ENCODE data around the gene CYTH3. TPM values are rescaled to one million over a fixed set of nuclear protein-coding genes. Genes with fewer than 3 reads are reported as not detected.

CYTH3 gene
- total and polyA plus RNA-seq, 9 donors = 20.3 to 46.7 (median 41.3) TPM

DNA sequence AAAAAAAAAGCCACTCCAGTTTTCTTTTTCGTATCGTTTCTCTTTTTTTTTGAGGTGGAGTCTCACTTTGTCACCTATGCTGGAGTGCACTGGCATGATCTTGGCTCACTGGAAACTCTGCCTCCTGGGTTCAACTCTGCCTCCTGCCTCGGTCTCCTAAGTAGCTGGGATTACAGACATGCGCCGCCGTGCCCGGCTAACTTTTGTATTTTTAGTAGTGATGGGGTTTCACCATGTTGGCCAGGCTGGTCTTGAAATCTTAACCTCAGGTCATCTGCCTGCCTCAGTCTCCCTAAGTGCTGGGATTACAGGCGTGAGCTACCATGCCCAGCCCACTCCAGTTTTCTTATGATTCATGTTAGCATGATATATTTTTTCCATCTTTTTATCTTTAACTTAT, 148.6 kb downstream of the CYTH3 start:
- peaks cover 45% of the 10 kb centered on the region for H3K36me3 ChIP-seq (ENCODE audit: control insufficient read depth, insufficient read depth, low read length)
- WGBS (ENCODE audit: insufficient coverage) = no CpG with 5 or more reads among the region's 8 CpGs
- DNase-seq = no peak

DNA sequence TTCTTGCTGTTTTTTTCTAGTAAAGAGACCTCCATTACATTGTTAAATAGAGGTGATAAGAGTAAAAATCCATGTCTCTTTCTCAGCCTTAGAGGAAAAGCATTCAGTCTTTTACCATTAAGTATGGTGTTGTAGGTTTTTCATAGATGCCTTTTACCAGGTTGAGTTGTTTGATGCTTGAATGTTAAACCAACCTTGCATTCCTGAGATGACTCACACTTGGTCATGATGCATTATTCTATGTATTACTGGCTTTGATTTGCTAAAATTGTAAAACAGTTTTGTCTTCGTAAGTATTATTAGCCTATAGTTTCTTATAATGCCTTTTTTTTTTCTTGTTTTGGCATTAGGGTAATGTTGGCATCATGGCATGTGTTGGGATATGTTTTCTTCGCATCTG, 151.3 kb downstream of the CYTH3 start:
- Histone ChIP-seq H3K36me3 (ENCODE audit: control insufficient read depth, insufficient read depth, low read length) (peaks cover 50% of the 10 kb centered on the region), H3K9me3 (replicated peaks; ENCODE audit: control insufficient read depth, low read depth, low read length) (peaks cover 11% of the 10 kb centered on the region), H3K27me3 (ENCODE audit: control insufficient read depth, insufficient read depth, low read length) (no peaks in the 10 kb centered on the region), H3K4me1 (ENCODE audit: control insufficient read depth, insufficient read depth, low read length) (no peaks in the 10 kb centered on the region), H3K4me3 (ENCODE audit: low read length) (no peak overlapping the region), H3K27ac (ENCODE audit: low read length) (no peak overlapping the region)
- DNase-seq = no peak
- no CpG with 5 or more reads among the region's 2 CpGs for WGBS (ENCODE audit: insufficient coverage)

More for the DNA sequence above, 148.6 kb downstream of the CYTH3 start:
- Histone ChIP-seq H3K27ac (ENCODE audit: low read length) (no peak overlapping the region), H3K4me1 (ENCODE audit: control insufficient read depth, insufficient read depth, low read length) (no peaks in the 10 kb centered on the region), H3K4me3 (ENCODE audit: low read length) (no peak overlapping the region), H3K9me3 (replicated peaks; ENCODE audit: control insufficient read depth, low read depth, low read length) (peaks cover 11% of the 10 kb centered on the region), H3K27me3 (ENCODE audit: control insufficient read depth, insufficient read depth, low read length) (no peaks in the 10 kb centered on the region)

DNA sequence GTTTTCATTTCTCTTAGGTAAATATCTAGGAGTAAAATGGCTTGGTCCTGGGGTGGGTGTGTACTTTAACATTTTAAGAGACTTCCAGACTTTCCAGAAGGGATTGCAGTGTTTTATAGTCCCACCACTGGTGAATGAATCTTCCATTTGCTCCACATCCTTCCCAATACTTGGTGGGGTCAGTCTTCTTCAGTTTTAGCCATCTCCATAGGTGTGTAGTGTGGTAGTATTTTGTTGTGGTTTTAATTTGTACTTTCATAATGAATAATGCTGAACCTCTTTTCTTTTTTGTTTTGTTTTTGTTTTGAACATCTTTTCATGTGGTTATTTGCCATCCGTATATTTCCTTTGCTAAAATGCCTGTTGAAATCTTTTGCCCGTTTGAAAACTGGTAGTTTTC, 154.9 kb downstream of the CYTH3 start:
- Histone ChIP-seq H3K4me3 (ENCODE audit: low read length) (no peak overlapping the region), H3K9me3 (replicated peaks; ENCODE audit: control insufficient read depth, low read depth, low read length) (peaks cover 11% of the 10 kb centered on the region), H3K27ac (ENCODE audit: low read length) (no peak overlapping the region), H3K36me3 (ENCODE audit: control insufficient read depth, insufficient read depth, low read length) (peaks cover 67% of the 10 kb centered on the region), H3K4me1 (ENCODE audit: control insufficient read depth, insufficient read depth, low read length) (no peaks in the 10 kb centered on the region), H3K27me3 (ENCODE audit: control insufficient read depth, insufficient read depth, low read length) (no peaks in the 10 kb centered on the region)
- DNase-seq = no peak
- WGBS (ENCODE audit: insufficient coverage) = no CpG with 5 or more reads among the region's 2 CpGs

DNA sequence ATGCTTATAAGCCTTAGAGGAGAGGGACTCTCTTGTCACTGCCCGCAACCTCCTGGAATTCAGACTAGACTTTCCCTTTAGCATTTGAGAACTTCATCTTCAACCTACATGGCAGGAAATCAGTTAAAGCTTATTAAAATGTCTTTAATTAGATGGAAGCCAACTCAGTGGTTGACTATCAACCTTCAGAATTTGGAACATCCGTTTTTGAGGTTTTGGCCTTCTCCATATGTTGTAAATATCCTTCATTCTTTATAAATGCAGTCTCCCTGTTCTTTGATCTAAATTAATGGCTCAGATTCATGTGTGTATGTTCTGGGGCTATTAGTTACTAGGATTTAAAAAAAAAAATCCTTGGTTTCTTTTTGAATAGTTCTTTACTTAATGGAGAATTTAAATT, 156.2 kb downstream of the CYTH3 start:
- H3K9me3 ChIP-seq (replicated peaks; ENCODE audit: control insufficient read depth, low read depth, low read length) = peaks cover 4% of the 10 kb centered on the region
- H3K27ac ChIP-seq (ENCODE audit: low read length) = no peak overlapping the region
- no peak for DNase-seq
- no peak overlapping the region for H3K4me3 ChIP-seq (ENCODE audit: low read length)
- H3K36me3 ChIP-seq (ENCODE audit: control insufficient read depth, insufficient read depth, low read length) = peaks cover 62% of the 10 kb centered on the region
- WGBS (ENCODE audit: insufficient coverage) = no CpG with 5 or more reads among the region's 2 CpGs
- no peaks in the 10 kb centered on the region for H3K27me3 ChIP-seq (ENCODE audit: control insufficient read depth, insufficient read depth, low read length)
- no peaks in the 10 kb centered on the region for H3K4me1 ChIP-seq (ENCODE audit: control insufficient read depth, insufficient read depth, low read length)

Other genes starting within 250 kb of the CYTH3 start
- 0.22 TPM for gene ANKRD61, start 241.2 kb downstream of the CYTH3 start, total RNA-seq
- gene ANKRD61, start 241.2 kb downstream of the CYTH3 start, polyA plus RNA-seq (ENCODE audit: insufficient read depth in 1 of 8, insufficient read length in 8 of 8, low replicate concordance in 1 of 8) = 1 to 10 TPM in 1 of 8 donors, under 1 TPM in 7; 0.28 to 1.0 (median 0.70) TPM
- 29.6 TPM for gene EIF2AK1, start 213.4 kb downstream of the CYTH3 start, total RNA-seq
- 10 to 100 TPM; 41.4 to 49.8 (median 45.4) TPM for gene EIF2AK1, start 213.4 kb downstream of the CYTH3 start, polyA plus RNA-seq (ENCODE audit: insufficient read depth in 1 of 8, insufficient read length in 8 of 8, low replicate concordance in 1 of 8)
- gene USP42, start 167.7 kb downstream of the CYTH3 start, total RNA-seq = 3.6 TPM
- 10 to 100 TPM in 1 of 8 donors, 1 to 10 TPM in 7; 7.0 to 11.0 (median 9.0) TPM for gene USP42, start 167.7 kb downstream of the CYTH3 start, polyA plus RNA-seq (ENCODE audit: insufficient read depth in 1 of 8, insufficient read length in 8 of 8, low replicate concordance in 1 of 8)
- 17.6 TPM for gene FAM220A, start 76.3 kb upstream of the CYTH3 start, total RNA-seq
- gene FAM220A, start 76.3 kb upstream of the CYTH3 start, polyA plus RNA-seq (ENCODE audit: insufficient read depth in 1 of 8, insufficient read length in 8 of 8, low replicate concordance in 1 of 8) = 10 to 100 TPM; 16.0 to 21.2 (median 18.0) TPM
- 47.2 TPM for gene RAC1, start 101.9 kb upstream of the CYTH3 start, total RNA-seq
- gene RAC1, start 101.9 kb upstream of the CYTH3 start, polyA plus RNA-seq (ENCODE audit: insufficient read depth in 1 of 8, insufficient read length in 8 of 8, low replicate concordance in 1 of 8) = 100 to 1,000 TPM; 147 to 185 (median 160) TPM
- gene DAGLB, start 175.3 kb upstream of the CYTH3 start, total RNA-seq = 10.6 TPM
- 10 to 100 TPM; 10.1 to 14.0 (median 11.5) TPM for gene DAGLB, start 175.3 kb upstream of the CYTH3 start, polyA plus RNA-seq (ENCODE audit: insufficient read depth in 1 of 8, insufficient read length in 8 of 8, low replicate concordance in 1 of 8)
- gene KDELR2, start 211.5 kb upstream of the CYTH3 start, total RNA-seq = 115 TPM
- 100 to 1,000 TPM; 145 to 240 (median 167) TPM for gene KDELR2, start 211.5 kb upstream of the CYTH3 start, polyA plus RNA-seq (ENCODE audit: insufficient read depth in 1 of 8, insufficient read length in 8 of 8, low replicate concordance in 1 of 8)

Data from muscle of leg (tissue), 11 donors.